HuH-7 (cell line): Measurements from ENCODE around the gene SLC16A8.

Experiments
- DNase-seq: peaks from one replicate; pipeline ENCODE4 v3.0.0; 2011; ENCODE audit warnings: low spot score

Gene SLC16A8

GRCh38 chr22:38028344-38029130 lies 55.4 kb downstream of the SLC16A8 start:
- DNase-seq = no peak
